ENCODE measurements around the gene NWD2.
"Not testable (repeated sequence)": the region's sequence is repeated elsewhere in the genome, so short reads cannot be mapped to it uniquely, and the experiment has no call there.

- not testable (repeated sequence) for TF ChIP-seq YY1 (IDR thresholded peaks at IDR 0.05; ENCODE audit: insufficient read depth, insufficient read length); SUZ12 (IDR thresholded peaks at IDR 0.05; ENCODE audit: extremely low read depth, insufficient read depth, insufficient read length); ZNF274 (IDR thresholded peaks at IDR 0.05; ENCODE audit: low read depth, low read length)
These were observed 163.6 kb downstream of the NWD2 start for GRCh38 chr4:37407938-37408826.

All from NT2/D1 (cell line).